Midbrain (tissue), 1 donor: ENCODE results near the gene NUAK1.
"Not testable (repeated sequence)": the region's sequence is repeated elsewhere in the genome, so short reads cannot be mapped to it uniquely, and the experiment has no call there.

ENCODE experiments used
- DNase-seq: peaks from one replicate; lab custom pipeline; 2025; lab: John Stamatoyannopoulos, UW

Gene NUAK1

DNA sequence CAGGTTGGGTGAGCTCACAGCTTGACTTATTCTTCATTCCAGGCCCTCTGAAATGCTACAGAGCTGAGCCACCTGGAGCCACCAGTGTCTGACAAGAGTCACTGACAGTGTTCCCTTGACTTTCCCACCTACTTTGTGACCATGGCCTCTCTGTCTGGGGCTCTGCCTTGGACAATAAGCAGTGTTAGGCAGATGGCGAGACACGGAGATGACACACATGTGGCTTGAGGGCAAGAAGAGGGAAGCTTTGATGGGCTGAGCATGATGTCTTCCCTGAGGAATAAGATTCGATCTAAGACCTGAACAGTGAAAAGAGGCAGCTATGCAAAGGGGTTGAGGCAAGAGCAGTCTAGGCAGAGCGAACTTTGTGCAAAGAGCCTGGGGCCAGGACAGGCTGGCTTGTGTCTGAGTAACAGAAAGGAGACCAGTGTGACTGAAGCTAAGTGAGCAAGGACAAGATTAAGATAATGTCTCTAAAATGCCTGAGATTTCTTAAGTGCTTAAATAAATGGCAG, 105.5 kb downstream of the NUAK1 start:
- DNase-seq, result no peak

DNA sequence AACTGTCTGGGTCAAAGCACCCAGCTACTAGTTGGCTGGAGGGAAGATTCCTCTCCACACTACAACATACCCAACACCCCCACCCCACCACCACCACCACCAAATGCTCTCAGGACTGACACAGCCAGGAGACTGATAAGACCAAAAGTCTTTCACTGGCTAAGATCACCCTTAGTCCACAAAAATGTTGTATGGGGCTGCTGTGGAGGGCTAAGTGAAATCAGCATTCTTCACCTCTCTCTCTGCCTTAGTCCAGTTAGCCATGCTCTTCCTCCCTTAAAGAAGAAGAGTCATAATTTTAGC, 106.2 kb downstream of the NUAK1 start:
- DNase-seq, result no peak

DNA sequence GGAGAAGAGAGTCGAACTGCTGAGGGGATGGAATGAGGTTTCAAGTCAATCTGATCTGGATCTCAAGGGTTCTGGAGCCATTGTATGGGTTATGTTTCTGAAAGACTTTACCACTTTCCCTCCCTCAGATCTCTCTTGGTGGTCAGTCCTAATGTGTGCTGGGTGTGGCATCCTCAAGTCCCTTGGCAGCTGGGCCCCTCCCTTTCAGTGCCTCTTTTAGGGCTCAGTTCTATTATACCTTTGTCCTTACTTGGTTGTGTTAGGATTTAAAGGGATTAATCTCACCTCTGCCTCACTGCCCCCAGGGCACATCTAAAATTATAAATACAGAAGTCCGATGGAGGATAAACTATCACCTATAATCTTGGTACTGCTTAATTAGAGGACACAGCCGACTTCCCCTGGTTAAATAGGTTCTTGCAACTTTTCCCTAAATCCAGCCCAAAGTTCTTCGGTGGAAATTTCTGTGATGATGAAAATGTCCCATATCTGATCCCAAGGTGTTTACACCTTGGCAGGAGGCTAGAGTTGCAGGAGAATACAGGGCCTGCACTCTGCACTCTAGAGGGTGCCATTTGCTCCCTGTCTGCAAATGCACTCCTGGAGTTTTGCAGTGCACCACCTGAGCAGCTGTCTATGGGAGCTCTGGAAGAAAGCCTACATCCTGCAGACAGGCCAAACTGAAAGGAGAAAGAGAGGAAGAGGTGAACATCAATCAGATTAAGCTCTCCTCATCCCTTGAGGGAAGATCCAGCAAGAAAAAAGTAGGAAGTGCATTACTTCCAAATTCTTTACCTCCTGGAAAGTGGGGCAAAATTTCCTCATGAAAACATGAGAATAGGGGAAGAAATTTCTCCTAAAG, 106.8 kb downstream of the NUAK1 start:
- no peak for DNase-seq

DNA sequence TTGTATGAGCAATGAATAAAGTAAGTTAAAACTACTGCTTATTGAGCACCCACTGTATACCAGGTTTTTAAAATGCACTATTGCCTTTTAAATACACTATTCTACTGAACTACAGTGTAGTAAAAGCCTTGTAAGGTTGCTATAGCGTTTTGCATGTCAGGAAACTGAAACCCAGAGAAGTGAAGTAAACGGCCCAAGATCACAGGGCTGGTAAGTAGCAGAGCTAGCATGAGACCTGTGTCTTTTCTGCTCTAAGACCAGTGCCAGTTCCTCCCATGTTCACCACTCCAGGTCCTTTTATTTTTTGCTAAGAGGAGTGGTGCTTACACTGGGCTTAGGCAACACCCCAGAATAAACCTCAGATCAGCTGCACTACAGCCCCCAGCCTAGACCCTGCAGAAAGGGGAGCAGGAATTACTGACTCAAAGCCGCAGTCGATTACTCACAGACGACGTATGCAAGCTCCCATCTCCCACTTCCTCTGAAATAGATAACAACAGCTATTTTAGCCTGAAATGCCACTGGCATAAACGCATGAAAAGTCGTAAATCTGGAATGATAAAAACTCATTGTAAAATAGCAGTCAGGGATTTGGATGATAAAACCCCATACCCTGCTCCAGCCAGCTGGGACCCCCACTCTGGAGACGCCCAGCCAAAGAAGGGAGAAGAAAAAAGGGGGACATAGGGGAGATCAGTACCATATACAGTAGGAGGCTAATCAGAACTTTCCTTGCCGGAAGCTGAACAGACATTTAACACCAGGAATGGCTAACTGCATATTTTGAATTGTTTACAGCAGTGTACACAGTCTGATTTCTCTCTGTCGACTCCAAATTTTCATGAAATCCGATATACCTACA, 108.3 kb downstream of the NUAK1 start:
- DNase-seq, result no peak

DNA sequence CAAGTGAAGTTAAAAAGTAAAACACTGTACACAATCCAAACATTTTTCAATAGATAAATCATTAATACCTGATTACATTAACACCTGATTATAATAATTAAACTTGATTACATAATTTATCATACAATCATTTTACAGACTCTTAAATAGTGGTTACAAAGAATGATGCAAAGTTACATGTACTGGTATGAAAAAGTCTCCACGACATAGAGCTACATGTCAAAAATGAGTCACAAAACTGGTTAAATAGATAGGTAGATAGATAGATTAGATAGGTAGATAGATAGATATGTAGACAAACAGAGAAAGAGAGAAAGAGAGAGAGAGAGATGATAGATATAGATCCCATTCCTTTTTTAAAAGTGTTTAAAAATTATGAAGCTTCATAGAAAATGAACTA, 109.2 kb downstream of the NUAK1 start:
- no peak for DNase-seq

GRCh38 chr12:106027911-106028310, 110.8 kb downstream of the NUAK1 start:
- no peak for DNase-seq

DNA sequence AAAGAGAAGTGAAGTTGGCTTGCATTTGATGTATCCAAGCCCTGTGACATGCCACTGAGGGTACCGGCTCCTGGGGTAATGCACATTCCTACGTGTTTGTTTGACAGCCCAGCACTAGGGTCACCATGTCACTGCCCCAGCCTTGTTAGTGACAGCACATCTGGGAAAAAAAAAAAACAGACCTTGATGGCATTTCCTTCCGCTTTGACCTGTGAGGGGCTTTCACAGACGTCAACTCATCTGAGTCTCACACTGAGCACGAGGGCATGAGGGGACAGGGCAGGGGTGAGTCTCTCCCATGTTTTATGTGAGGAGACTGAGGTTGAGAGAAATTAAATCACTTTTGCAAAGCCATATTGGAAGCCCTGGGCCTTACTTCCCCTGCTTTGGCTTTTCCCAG, 111.5 kb downstream of the NUAK1 start:
- no peak for DNase-seq

GRCh38 chr12:106025129-106025528, 113.6 kb downstream of the NUAK1 start:
- no peak for DNase-seq

GRCh38 chr12:106023039-106023438, 115.7 kb downstream of the NUAK1 start:
- DNase-seq, result no peak

DNA sequence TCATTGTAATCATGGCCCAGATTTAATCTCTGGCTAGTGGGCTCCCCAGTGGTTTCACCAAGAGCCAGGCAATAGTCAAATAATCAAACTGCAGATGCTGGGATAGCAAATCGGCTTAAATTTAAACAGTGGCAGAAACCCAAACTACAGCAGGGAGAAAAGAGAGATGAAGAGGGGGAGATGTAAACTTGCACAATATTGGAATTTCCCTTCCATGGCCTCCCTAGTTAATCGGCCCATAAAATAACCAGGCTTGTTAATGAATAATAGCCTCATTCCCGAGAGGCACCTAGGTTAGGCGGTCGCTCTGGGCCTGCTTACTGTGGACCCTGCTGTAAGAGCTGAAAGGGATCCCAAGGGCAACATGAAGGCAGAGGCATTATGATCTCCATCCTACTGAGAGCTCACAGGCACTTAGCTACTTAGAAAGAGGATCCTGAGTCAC, 116.2 kb downstream of the NUAK1 start:
- no peak for DNase-seq

DNA sequence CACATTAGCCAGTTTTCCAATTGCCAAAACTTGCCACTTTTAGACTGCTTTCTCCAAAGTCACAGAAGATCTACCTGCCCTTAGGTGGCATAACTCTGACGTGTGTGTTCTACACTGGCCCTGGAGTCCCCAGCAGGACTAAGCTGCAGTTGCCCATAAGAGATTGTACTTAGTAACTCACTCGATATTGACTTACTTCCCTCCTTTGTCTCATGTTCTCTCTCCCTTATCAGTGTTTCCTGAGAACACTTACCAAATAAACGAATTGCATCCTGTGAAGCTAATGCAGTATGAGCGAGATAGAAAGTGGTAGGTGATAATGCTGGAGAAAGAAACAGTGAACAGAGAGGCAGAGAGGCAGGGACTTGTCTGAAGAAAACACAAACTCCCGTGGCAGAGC, 117.2 kb downstream of the NUAK1 start:
- DNase-seq, result no peak

DNA sequence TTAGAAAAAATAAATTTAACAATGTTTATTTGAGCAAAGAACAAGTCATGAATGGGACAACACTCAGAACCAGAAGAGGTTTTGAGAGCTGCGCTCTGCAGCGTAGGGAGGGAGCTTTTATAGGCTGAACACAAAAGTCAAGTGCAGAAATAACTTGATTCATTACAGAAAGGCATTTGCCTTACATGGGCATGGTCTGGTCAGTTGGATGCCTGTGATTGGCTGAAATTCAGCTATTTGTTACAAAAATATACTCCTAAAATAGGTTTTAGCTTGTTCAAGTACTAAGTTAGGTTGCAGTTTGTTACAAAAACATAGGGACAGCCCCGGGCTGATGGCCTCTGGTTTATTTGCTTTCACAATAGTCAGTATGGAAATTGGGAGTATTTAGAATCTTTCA, 118.0 kb downstream of the NUAK1 start:
- no peak for DNase-seq

DNA sequence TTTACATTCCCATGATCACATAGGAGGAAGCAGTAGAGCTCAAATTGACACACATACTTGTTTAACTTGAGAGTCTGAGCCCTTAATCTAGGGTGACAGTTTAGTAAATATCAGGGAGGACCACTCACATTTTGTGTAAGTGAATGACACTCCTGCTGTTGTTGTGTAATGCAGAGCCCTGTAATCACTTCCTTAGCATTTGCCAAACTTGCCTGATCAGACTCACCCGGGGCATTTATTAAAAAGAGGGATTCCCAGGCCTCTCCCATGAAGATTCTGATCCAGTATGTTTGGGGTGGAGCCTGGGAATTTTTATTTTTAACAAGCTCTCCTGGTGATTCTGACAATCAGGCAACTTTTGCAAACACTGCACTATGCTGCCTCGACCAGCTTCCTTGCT, 119.6 kb downstream of the NUAK1 start:
- no peak for DNase-seq

DNA sequence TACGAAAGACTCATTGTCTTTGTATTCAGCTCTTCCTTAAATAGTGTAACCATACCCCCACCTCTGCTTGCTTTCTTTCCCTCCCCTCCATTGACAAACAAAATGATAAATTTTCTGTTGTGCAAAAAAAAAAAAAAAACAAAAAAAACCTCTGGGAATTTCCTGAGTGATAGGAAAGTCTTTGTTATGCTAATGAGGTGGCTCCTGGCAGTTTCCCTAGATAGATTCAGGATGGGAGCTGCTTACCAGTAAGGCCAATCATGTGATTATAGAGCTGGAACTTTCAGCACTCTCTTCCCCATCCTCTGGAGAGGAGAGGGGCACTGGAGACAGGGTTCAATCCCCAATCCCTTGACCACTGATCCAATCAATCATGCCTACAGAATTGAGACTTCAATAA, 120.5 kb downstream of the NUAK1 start:
- DNase-seq, result no peak

DNA sequence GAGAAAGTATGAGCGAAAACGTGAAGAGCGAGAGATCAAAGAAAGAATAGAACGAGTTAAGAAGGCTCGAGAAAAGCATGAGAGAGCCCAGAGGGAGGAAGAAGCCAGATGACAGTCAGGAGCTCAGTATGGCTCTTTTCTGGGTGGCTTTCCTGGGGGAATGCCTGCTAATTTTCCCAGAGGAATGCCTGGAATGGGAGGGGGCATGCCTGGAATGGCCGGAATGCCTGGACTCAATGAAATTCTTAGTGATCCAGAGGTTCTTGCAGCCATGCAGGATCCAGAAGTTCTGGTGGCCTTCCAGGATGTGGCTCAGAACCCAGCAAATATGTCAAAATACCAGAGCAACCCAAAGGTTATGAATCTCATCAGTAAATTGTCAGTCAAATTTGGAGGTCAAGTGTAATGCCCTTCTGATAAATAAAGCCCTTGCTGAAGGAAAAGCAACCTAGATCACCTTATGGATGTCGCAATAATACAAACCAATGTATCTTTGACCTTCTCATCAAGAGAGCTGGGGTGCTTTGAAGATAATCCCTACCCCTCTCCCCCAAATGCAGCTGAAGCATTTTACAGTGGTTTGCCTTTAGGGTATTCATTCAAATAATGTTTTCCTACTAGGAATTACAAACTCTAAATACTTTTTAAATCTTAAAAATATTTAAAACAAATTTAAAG, 122.0 kb downstream of the NUAK1 start:
- DNase-seq, result not testable (repeated sequence)

- DNase-seq, result no peak
These were observed 123.1 kb downstream of the NUAK1 start for GRCh38 chr12:106015646-106016045.

DNA sequence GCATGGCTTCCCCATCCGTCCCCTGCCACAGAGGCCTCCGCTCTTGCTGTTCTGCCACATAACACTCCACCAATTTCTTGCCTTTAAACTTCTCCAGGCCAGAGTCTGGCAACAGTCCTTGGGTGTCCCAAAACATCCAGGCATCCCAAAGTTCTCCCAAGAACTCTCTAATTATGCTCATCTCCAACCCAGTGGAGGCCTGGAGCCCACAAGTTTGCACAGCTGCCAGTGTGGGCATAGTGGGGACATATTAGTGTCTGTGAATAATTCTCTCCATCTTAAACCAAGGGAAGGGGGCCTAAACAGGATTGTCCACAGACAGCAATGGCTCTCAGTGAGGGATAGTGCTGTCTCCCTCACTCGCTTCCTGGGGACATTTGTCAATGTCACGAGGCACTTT, 124.8 kb downstream of the NUAK1 start:
- no peak for DNase-seq
